Hepatocyte (in vitro differentiated cells): ENCODE measurements around the gene PGLYRP1. TPM values are rescaled to one million over a fixed set of nuclear protein-coding genes. Genes with fewer than 3 reads are reported as not detected.

Experiments used
- DNase-seq: peaks from one replicate; pipeline ENCODE4 v3.0.0-alpha.2; 2016; ENCODE audit warnings: low spot score
- H2AFZ ChIP-seq: fragments of 200-600 bp; sonication (generic); 2 replicates; pipeline ENCODE4 v1.6.0; 2016; ENCODE audit warnings: antibody characterized with exemption, mild to moderate bottlenecking
- H3K27ac ChIP-seq: fragments of 200-600 bp; sonication (generic); 2 replicates; pipeline ENCODE4 v1.5.1; 2016; ENCODE audit warnings: mild to moderate bottlenecking
- H3K27me3 ChIP-seq: fragments of 200-600 bp; sonication (generic); 2 replicates; pipeline ENCODE4 v1.6.1; 2016
- H3K36me3 ChIP-seq: fragments of 200-600 bp; sonication (generic); replicated peaks from 2 replicates; pipeline ENCODE4 v1.5.1; 2016; ENCODE audit warnings: low read depth; ENCODE audit not compliant: insufficient read depth
- H3K4me1 ChIP-seq: fragments of 200-600 bp; sonication (generic); 2 replicates; pipeline ENCODE4 v1.5.1; 2016; ENCODE audit warnings: mild to moderate bottlenecking, moderate library complexity; ENCODE audit not compliant: insufficient read depth
- H3K4me2 ChIP-seq: fragments of 200-600 bp; sonication (generic); 2 replicates; pipeline ENCODE4 v1.6.0; 2016
- H3K4me3 ChIP-seq: fragments of 200-600 bp; sonication (generic); 2 replicates; pipeline ENCODE4 v1.5.1; 2016; ENCODE audit warnings: mild to moderate bottlenecking
- H3K79me2 ChIP-seq: fragments of 200-600 bp; sonication (generic); 2 replicates; pipeline ENCODE4 v1.6.0; 2017; ENCODE audit warnings: mild to moderate bottlenecking
- H3K9me2 ChIP-seq: fragments of 200-600 bp; sonication (generic); replicated peaks from 2 replicates; pipeline ENCODE4 v1.6.0; 2017; ENCODE audit warnings: mild to moderate bottlenecking; ENCODE audit not compliant: insufficient read depth
- H3K9me3 ChIP-seq: fragments of 200-600 bp; sonication (generic); 2 replicates; pipeline ENCODE4 v1.5.1; 2016; ENCODE audit warnings: low read depth, mild to moderate bottlenecking
- H4K20me1 ChIP-seq: fragments of 200-600 bp; sonication (generic); 2 replicates; pipeline ENCODE4 v1.6.0; 2016; ENCODE audit warnings: mild to moderate bottlenecking; ENCODE audit not compliant: insufficient read depth, poor library complexity, severe bottlenecking
- CTCF ChIP-seq: fragments of 200-600 bp; sonication (generic); IDR thresholded peaks from 2 replicates; pipeline ENCODE4 v1.5.1; 2016; ENCODE audit warnings: antibody characterized with exemption, mild to moderate bottlenecking; ENCODE audit not compliant: poor library complexity
- EZH2 ChIP-seq: fragments of 200-600 bp; sonication (generic); IDR thresholded peaks from 2 replicates; pipeline ENCODE4 v1.6.1; 2016; ENCODE audit warnings: antibody characterized with exemption, mild to moderate bottlenecking, borderline replicate concordance
- EZH2phosphoT487 ChIP-seq: fragments of 200-600 bp; sonication (generic); IDR thresholded peaks from one replicate; pipeline ENCODE4 v1.6.1; 2018; ENCODE audit warnings: antibody characterized with exemption, mild to moderate bottlenecking, low read depth, moderate library complexity; ENCODE audit not compliant: unreplicated experiment, severe bottlenecking
- WGBS: methylation state at CpG from one replicate; pipeline ENCODE4 v1.1.6; 2016; ENCODE audit warnings: low lambda C conversion rate; ENCODE audit errors: missing lambda C conversion rate; 5-methylcytosine and 5-hydroxymethylcytosine counted together
- polyA plus RNA-seq: library from polyadenylated mRNA; unstranded; fragments of >200 nt; fragmentation: Nextera tagmentation; extraction: Ambion mirVana; gene quantifications from 2 replicates; pipeline ENCODE4 v1.2.1, GENCODE V29; 2016
- total RNA-seq: library from RNA; depleted of rRNA; stranded (reverse); fragments of >200 nt; gene quantifications from 2 replicates; pipeline ENCODE4 v1.2.3, GENCODE V29; 2014

The PGLYRP1 gene
- total and polyA plus RNA-seq, 2 experiments from 2014 or later: not detected

GRCh38 chr19:46023311-46023779, 492 bp upstream of the PGLYRP1 start:
- 97% methylated on average over 11 of the region's 11 CpGs for WGBS
- Histone ChIP-seq H3K36me3 (no peaks in the 10 kb centered on the region), H2AFZ (no peak overlapping the region), H3K4me2 (no peak overlapping the region), H3K27me3 (no peaks in the 10 kb centered on the region), H3K4me3 (no peak overlapping the region), H3K27ac (no peak overlapping the region), H3K4me1 (no peaks in the 10 kb centered on the region), H3K9me2 (no peaks in the 10 kb centered on the region), H3K79me2 (no peaks in the 10 kb centered on the region), H3K9me3 (no peaks in the 10 kb centered on the region), H4K20me1 (no peaks in the 10 kb centered on the region)
- DNase-seq: no peak
- TF ChIP-seq CTCF (no peak), EZH2phosphoT487 (no peak), EZH2 (no peak)

- no peak overlapping the region for H3K4me2 ChIP-seq
- no peaks in the 10 kb centered on the region for H3K9me3 ChIP-seq
- H3K27me3 ChIP-seq: no peaks in the 10 kb centered on the region
- no peaks in the 10 kb centered on the region for H4K20me1 ChIP-seq
- no peaks in the 10 kb centered on the region for H3K79me2 ChIP-seq
- no peaks in the 10 kb centered on the region for H3K9me2 ChIP-seq
- WGBS: 91% methylated on average over 12 of the region's 12 CpGs
- H3K36me3 ChIP-seq: no peaks in the 10 kb centered on the region
- DNase-seq: no peak
- TF ChIP-seq EZH2phosphoT487 (no peak), CTCF (no peak), EZH2 (no peak)
- no peak overlapping the region for H3K27ac ChIP-seq
- H3K4me1 ChIP-seq: no peaks in the 10 kb centered on the region
- H2AFZ ChIP-seq: no peak overlapping the region
- no peak overlapping the region for H3K4me3 ChIP-seq
These were observed 807 bp downstream of the PGLYRP1 start for GRCh38 chr19:46022061-46022430.

- WGBS: 75% methylated on average over 9 of the region's 11 CpGs
- no peak for DNase-seq
- Histone ChIP-seq H3K27ac (no peak overlapping the region), H4K20me1 (no peaks in the 10 kb centered on the region), H3K36me3 (no peaks in the 10 kb centered on the region), H3K4me3 (no peak overlapping the region), H3K79me2 (no peaks in the 10 kb centered on the region), H3K9me3 (no peaks in the 10 kb centered on the region), H3K9me2 (no peaks in the 10 kb centered on the region), H3K27me3 (no peaks in the 10 kb centered on the region), H2AFZ (no peak overlapping the region), H3K4me1 (no peaks in the 10 kb centered on the region), H3K4me2 (no peak overlapping the region)
- no peak for TF ChIP-seq EZH2
- no peak for TF ChIP-seq EZH2phosphoT487
- no peak for TF ChIP-seq CTCF
These were observed 1.3 kb downstream of the PGLYRP1 start for GRCh38 chr19:46021531-46022041.

- Histone ChIP-seq H3K27me3 (peaks cover under 1% of the 10 kb centered on the region), H3K27ac (no peak overlapping the region), H3K9me2 (no peaks in the 10 kb centered on the region), H3K9me3 (no peaks in the 10 kb centered on the region), H3K79me2 (no peaks in the 10 kb centered on the region), H2AFZ (no peak overlapping the region), H3K4me2 (no peak overlapping the region), H3K4me1 (peaks cover under 1% of the 10 kb centered on the region), H4K20me1 (peaks cover 4% of the 10 kb centered on the region), H3K36me3 (no peaks in the 10 kb centered on the region), H3K4me3 (no peak overlapping the region)
- no peak for DNase-seq
- TF ChIP-seq EZH2phosphoT487 (no peak), CTCF (no peak), EZH2 (no peak)
- WGBS: 97% methylated on average over 7 of the region's 7 CpGs
These were observed 2.1 kb downstream of the PGLYRP1 start for GRCh38 chr19:46020819-46021125.
